GM12874 (cell line): ENCODE measurements around the gene VSTM4.

ENCODE experiments used
- TF ChIP-seq, protein P1 (sequence below): IDR thresholded peaks from 2 replicates; pipeline ENCODE4 v1.5.1; 2011; ENCODE audit warnings: low read depth, mild to moderate bottlenecking, control low read depth, low read length, moderate library complexity; ENCODE audit not compliant: insufficient read depth

Gene VSTM4

DNA sequence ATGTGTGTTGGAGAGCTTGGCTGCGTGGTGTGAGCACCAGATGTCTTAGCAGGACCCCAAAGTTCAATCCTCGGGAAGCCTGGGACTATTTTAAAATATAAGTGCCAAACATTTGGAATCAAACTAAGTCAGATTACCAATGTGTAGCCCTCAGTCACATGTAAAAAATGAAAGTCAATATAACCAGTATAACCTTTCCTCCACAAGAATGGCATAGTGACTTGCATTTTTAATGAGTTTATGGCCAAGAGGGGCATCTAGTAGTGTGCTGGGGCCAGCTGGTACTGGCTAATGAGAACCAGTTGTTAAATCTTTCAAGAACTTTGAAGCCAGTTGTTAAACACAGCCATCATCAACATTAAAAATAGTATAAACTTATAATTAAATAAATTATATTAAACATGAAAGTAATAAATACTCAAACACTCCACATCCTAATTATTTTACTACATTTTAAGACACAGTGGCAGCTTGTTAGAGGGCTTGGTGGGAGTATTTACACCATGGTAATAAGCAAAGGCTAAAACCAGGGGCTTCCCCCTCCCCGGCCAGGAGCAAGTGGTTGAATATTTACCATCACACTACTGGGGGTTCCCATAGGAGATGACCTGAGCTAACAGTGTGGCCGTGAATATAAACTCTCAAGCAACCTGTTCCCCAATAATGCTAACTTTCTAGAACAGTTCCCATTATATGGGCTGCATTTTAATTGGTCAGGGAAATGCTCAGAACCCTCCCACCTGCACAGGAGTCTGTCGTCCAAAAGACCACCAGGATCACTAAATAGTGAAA, 26.4 kb upstream of the VSTM4 start:
- TF ChIP-seq, protein P1, sequence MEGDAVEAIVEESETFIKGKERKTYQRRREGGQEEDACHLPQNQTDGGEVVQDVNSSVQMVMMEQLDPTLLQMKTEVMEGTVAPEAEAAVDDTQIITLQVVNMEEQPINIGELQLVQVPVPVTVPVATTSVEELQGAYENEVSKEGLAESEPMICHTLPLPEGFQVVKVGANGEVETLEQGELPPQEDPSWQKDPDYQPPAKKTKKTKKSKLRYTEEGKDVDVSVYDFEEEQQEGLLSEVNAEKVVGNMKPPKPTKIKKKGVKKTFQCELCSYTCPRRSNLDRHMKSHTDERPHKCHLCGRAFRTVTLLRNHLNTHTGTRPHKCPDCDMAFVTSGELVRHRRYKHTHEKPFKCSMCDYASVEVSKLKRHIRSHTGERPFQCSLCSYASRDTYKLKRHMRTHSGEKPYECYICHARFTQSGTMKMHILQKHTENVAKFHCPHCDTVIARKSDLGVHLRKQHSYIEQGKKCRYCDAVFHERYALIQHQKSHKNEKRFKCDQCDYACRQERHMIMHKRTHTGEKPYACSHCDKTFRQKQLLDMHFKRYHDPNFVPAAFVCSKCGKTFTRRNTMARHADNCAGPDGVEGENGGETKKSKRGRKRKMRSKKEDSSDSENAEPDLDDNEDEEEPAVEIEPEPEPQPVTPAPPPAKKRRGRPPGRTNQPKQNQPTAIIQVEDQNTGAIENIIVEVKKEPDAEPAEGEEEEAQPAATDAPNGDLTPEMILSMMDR = no peak

DNA sequence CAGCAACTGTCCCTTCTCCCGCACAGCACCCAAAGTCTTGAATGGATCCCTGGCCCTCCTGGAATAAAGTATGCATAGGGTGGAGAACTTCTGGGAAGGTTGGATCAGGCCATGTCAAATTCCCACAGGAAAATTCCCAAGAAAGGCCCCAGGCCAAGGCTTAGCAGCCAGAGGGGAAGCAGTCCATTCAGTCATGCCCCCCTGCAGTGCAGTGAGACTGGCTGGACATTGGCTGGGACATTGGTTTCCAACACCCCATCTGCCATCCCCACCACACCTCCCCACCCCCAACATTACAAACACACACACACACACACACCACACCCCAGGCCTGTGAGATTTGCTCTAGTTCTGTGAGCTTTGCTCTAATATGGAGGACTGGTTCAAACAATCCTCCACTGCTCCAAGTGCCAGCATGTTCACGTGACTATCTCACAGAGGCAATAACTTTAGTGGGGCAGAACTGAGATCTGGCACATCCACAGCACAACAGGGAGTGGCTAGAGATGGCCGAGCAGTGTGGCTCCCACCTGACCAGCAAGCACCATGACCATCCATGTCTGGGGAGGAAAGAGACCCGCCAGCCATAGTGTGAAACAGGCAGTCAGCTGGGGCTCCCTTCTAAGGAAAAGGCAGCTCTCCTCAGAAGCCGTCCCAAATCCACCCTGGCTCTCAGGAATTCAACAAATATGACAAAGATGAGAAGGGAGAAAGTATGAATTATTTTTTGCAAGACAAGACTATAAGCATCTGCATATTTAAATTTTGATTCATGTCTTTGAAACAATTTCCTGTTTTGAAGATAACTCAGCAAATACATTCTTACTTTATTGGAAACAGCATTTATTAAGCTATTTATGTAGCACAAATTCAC, 25.2 kb upstream of the VSTM4 start:
- TF ChIP-seq, protein P1 = no peak

DNA sequence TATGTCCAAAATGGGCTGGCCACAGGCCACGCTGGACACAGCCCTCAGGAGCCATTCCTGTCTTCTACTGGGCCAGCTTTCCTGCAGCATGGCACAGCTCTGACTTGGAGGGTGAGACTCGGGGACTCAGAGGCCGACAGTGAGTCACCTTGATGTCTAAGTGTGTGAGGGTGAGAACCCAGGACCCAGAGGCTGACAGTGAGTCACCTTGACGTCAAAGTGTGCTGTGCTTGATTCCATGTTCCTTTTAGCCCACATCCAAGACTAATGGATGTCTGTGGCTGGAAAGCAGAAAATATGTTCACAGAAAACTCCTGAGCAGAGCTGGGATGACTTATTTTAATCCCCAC, 24.5 kb upstream of the VSTM4 start:
- TF ChIP-seq, protein P1 = no peak

DNA sequence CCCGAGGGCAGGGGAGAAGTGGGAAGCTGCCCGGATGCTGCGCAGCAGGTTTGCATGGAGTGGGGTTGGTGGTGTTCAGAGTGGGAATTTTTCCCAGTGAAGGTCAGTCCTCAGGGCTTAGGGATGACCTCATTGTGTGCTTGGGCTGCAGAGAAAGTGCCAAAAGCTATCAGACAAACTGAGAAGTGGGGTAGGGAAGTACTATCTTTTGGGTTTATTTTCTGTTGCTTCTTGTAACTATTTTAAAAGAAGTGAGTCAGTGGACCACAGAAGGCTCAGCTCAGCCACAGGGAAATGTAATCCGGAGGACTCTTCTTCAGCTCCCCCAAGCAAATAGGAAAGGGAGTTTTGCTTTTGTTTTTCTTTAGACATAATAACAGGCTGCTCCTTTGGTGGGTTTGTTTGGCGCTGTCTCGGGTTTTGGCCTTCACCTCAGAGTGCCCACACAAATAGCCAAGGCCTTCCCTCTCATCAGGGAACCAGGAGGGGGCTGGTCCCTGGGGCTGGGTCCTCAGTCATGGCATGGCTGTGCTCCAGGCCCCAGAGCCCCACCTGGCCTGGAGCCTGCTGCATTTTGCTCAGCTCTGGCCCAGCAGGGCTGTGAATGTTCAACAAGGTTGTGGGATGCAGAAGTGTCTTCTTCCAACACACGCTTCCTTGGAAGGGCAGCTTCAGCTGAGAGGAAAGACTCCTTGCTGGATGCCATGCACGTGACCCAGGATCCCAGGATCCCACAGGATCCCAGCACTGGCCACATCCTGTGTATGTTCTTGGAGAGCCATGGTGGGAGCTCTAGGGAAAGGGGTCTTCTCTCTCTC, 23.9 kb upstream of the VSTM4 start:
- TF ChIP-seq, protein P1 = no peak

DNA sequence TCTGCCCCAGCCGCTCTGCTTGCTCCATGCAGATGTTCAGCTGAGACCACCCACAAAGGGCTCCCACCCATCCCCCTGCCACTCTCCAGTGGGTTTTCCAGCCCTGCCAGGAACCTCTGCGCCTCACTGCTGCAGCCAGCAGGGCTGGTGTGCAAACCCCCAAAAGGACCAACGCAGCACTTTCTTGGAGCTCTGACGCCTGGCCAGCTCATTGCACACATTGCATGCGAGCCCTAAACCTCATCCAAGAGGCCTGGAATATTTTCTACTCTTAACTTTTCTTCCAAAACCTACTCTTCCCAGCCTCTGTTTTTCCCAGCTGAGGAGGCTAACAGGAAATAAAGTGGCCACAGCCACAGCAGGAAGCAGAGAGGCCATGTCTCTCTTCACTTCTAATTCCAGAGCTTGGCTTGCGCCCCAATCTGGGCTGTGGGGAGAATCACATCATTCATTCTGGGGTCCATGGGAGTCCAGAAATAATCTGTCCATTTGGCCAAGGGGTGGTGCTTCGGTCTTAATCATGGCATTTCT, 23.1 kb upstream of the VSTM4 start:
- TF ChIP-seq, protein P1 = no peak

DNA sequence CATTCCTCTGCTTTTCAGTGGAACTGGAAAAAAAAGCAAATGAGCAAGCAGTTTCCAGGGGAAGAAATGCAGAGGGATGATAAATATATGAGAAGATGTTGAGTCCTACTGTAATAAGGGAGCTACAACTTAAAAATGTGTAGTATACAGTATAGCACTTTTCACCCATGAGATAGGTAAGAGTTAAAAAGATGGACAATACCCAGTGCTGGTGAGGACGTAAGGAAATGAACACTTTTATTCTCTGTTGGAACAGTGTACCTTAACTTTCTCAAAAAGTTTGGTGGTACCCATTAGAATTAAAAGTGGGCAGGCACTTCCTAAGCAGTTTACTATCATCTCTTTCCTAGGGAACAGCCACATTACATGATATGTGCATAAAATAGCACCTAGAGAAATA, 21.2 kb upstream of the VSTM4 start:
- TF ChIP-seq, protein P1 = no peak
